AG08395 (cell line): ENCODE measurements around the gene CAPN11.
"Not testable (repeated sequence)": the region's sequence is repeated elsewhere in the genome, so short reads cannot be mapped to it uniquely, and the experiment has no call there.

Source experiments
- DNase-seq: peaks from one replicate; pipeline ENCODE4 v3.0.0; 2012; ENCODE audit warnings: mixed read lengths, low spot score

CAPN11 gene

DNA sequence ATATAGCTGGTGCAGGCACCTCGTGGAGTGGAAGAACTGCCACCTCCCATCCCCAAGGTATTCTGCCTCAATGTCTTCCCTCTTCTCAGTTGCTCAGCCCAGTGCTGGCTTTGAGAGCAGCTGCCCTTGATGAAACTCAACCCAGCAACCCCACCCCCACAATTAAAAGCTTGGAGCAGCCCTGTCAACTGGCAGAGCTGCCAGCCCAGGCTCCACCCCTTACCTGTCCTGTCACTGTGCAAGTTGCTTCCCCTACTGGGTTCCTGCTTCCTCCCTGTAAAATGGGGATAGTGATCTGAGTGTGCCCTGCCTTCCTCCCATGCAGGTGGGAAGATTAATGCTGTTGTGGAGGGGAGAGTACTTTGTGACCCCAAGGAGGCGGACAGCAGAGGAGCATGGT lies 26.7 kb upstream of the CAPN11 start:
- no peak for DNase-seq

DNA sequence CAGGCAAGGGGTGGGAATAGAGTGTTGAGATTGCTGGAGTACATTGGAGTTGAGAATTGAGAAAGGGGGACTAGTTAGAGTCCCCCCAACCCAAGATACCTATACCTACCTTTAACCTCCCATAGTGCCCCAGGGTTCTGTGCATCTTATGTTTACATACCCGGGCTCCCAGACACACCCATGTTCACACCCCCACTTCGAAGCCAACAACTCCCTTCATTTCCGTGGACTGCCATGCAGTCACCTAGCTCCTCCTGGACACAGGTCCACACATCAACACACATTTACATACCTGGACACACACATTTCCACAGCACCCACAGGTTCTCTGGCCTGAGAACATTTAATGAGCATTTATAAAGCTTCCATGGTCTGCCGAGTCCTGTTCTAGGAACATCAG lies 26.1 kb upstream of the CAPN11 start:
- no peak for DNase-seq

DNA sequence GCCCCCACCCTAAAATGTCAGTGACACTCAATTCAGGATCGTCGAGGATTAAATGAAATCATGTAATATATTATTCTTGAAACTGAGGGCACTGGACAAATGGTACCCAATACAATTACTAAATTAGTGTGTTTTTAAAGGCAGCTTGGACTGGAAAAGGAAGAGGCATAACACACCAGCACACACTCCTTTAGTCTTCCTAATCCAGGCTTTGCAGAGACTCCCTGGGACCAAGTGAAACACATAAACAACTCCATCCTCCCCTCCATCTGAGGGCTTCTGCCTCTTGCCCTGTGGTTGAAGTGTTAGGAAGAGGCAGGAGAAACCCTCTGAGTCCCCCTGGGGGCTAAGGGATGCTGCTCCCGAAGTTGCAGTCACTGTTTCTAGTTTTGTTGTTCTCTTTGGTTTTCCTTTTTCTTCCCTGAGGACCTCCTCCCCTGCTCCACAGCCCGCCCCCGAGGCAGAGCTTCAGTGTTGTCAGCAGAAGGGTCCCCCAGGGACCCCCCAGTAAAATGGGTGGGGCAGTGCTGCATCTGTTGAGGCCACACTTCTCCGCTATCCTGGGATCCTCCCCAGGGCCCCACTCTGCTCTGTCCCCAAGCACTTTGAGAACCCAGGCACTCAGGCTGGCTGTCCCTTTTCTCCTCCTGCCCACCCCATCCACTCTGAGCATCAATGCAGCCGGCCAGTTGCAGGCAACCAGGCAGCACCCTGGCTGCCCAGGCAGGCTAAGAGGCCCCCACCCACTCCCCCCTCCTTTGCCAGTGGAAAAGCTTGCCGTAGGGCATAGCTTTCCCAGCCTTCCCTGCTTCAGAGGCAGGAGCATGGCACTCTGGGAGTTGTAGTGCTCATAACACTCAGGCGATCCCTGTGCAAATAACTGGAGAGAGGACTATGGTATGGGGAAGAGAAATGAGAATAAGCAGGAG lies 25.4 kb upstream of the CAPN11 start:
- peak; percentile 55 for DNase-seq

GRCh38 chr6:44133981-44134711 lies 24.5 kb upstream of the CAPN11 start:
- DNase-seq: no peak

GRCh38 chr6:44135173-44135758 lies 23.4 kb upstream of the CAPN11 start:
- DNase-seq: no peak

- DNase-seq: no peak
These were observed 22.7 kb upstream of the CAPN11 start for GRCh38 chr6:44135875-44136274.

- DNase-seq: no peak
These were observed 19.8 kb upstream of the CAPN11 start for GRCh38 chr6:44138717-44139350.

GRCh38 chr6:44139351-44139743 lies 19.3 kb upstream of the CAPN11 start:
- DNase-seq: no peak

DNA sequence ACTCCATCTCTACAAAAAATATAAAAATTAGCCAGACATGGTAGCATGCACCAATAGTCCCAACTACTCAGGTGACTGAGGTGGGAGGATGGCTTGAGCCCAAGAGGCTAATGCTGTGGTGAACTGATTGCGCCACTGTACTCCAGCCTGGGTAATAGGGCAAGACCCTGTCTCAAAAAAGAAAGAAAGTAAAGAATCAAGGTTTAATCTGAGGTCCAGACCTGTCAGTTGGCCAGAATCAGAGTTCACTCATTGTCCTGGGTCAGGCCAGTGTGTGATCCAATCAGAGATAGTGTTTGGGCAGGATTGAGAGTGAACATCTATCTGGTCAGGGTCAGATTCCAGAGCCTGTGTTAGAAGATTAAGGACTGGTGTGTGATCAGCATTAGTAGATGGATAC lies 15.8 kb upstream of the CAPN11 start:
- DNase-seq: no peak

DNA sequence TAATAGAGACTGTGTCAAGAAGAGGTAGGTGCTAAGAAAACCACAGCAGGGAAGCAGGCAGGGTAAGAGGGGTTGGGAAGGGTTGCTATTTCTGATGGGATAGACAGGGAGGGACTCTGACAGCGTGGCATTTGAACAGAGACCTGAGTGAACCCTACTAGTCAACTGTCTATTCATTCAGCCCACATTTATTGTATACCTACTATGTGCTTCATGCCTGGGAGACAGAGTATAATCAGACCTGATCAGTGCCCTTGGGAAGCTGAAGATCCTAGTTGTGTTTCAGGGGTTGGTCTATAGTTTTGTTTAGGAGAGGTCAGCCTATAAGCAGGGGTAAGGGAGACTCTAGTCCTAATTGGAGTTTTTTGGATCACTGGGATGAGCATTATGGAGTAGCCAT lies 14.9 kb upstream of the CAPN11 start:
- DNase-seq: no peak

DNA sequence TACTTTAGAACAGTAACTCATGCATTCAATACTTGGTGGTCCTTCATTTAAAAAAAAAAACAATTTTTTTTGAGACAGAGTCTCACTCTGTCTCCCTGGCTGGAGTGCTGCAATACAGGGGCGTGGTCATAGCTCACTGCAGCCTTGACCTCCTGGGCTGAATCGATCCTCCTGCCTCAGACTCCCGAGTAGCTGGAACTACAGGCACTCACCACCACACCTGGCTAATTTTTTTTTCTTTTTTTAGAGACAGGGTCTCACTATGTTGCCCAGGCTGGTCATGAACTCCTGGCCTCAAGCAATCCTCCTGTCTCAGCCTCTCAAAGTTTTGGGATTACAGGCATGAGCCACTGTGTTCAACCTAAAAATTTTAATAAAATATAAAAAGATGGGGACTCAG lies 14.1 kb upstream of the CAPN11 start:
- not testable (repeated sequence) for DNase-seq

- DNase-seq: no peak
These were observed 12.8 kb upstream of the CAPN11 start for GRCh38 chr6:44145839-44146238.

DNA sequence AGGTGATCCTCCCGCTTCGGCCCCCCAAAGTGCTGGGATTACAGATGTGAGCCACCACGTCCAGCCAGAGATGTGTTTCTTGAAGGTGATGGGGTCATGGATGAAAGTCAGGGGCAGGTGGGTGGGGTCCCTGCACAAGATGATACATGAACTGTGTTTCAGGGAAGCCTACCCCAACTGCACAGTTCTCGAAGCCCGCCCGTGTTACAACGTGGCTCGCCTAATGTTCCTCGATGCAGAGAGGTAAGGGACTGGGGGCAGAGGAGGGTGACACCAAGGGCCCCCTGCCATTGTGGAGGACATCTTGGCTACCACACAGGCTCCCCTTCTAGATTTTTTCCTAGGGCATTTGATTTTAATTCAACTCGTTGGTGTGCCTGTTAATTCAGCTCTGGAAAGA lies 11.9 kb upstream of the CAPN11 start:
- DNase-seq: no peak

- DNase-seq: no peak
These were observed 11.4 kb upstream of the CAPN11 start for GRCh38 chr6:44147256-44147655.

DNA sequence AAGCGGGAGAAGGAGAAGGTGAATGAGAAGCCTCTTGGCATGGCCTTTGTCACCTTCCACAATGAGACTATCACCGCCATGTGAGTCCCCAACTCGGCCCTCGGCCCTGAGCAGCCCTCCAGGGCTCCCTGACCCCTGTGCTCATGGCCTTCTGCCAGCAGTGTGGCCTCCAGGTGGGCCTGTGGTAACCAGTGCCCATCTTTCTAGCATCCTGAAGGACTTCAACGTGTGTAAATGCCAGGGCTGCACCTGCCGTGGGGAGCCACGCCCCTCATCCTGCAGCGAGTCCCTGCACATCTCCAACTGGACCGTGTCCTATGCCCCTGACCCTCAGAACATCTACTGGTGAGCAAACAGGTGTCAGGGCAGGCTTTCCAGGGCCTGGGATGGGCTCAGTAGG lies 10.3 kb upstream of the CAPN11 start:
- DNase-seq: no peak

- no peak for DNase-seq
These were observed 9.1 kb upstream of the CAPN11 start for GRCh38 chr6:44149369-44150012.

DNA sequence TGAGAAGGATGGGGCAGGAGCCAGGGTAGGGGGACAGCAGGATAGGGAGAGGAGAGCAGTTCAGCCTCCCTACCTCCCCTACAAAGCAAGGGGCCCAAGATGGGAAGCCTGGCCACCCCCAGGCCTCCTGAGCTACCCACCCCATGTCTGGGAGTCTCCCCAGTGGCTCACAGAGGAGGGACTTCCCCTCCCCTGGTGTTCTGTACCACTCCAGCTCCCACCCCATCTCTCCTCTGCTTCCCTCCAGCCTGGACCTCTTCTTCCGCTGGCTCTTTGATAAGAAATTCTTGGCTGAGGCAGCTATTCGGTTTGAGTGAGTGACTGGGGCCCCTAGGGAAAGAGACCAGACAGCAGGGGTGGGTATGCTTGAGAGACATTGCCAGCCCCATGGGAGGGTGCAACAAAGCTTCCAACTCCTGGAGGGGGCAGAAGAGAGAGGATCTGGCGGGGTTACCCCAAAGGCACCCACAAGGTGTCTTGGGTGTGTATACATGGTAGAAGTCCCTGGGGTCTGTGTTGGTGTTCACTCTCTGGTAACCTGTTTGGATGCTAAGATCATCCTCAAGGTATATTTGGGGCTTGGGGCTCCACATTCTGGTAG lies 8.2 kb upstream of the CAPN11 start:
- no peak for DNase-seq

GRCh38 chr6:44151348-44152108 lies 7.1 kb upstream of the CAPN11 start:
- peak; percentile 85 for DNase-seq

GRCh38 chr6:44152109-44152461 lies 6.5 kb upstream of the CAPN11 start:
- no peak for DNase-seq

DNA sequence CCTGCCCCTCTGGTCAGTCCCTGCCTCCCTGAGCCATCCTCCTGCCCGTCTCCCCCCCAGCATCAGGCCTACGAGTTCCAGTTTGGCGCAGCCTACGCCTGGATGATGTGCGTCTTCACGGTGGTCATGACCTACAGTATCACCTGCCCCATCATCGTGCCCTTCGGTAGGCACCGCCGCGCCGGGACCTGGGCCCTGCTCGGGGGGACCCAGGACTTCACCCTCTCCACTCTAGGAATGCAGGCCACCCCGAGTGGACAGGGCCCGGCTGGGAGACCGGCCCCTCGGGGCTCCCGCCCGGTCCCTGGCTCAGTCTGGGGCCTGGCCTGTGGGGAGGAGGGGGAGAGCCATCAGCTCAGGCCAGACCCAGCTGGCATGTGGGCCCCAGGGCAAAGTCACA lies 6.1 kb upstream of the CAPN11 start:
- no peak for DNase-seq

GRCh38 chr6:44154067-44154466 lies 4.6 kb upstream of the CAPN11 start:
- no peak for DNase-seq
